ENCODE measurements around the gene TEP1. TPM values are rescaled to one million over a fixed set of nuclear protein-coding genes. Genes with fewer than 3 reads are reported as not detected.

TEP1 gene
- total and polyA plus RNA-seq, 12 donors, result 8.7 to 59.8 (median 30.8) TPM

GRCh38 chr14:20458031-20458789 lies 44.9 kb upstream of the TEP1 start:
- Histone ChIP-seq H3K36me3 (replicated peaks in 1 of 2) (peaks cover 0 to 32% of the 10 kb centered on the region in 2 donors), H3K4me1 (replicated peaks in 1 of 2) (peaks cover 25 to 43% of the 10 kb centered on the region in 2 donors), H3K4me3 (no peak overlapping the region), H3K27me3 (no peaks in the 10 kb centered on the region), H3K9me3 (replicated peaks in 1 of 3) (no peaks in the 10 kb centered on the region), H3K27ac (peak overlapping the region in 2 of 5 donors; percentile 13 to 55)
- 39 to 56% (median 52%) methylated on average over 7 to 8 of the region's 8 CpGs for WGBS, 4 donors
- DNase-seq, result no peak
- TF ChIP-seq, protein P1, sequence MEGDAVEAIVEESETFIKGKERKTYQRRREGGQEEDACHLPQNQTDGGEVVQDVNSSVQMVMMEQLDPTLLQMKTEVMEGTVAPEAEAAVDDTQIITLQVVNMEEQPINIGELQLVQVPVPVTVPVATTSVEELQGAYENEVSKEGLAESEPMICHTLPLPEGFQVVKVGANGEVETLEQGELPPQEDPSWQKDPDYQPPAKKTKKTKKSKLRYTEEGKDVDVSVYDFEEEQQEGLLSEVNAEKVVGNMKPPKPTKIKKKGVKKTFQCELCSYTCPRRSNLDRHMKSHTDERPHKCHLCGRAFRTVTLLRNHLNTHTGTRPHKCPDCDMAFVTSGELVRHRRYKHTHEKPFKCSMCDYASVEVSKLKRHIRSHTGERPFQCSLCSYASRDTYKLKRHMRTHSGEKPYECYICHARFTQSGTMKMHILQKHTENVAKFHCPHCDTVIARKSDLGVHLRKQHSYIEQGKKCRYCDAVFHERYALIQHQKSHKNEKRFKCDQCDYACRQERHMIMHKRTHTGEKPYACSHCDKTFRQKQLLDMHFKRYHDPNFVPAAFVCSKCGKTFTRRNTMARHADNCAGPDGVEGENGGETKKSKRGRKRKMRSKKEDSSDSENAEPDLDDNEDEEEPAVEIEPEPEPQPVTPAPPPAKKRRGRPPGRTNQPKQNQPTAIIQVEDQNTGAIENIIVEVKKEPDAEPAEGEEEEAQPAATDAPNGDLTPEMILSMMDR (IDR thresholded peaks at IDR 0.05), result no peak
- no peak for TF ChIP-seq POLR2A (IDR thresholded peaks at IDR 0.05)
- intact Hi-C loops (cut with DNase I), result no loop called here

- WGBS, 4 donors, result 69 to 89% (median 78%) methylated on average over 11 to 13 of the region's 13 CpGs
- H3K4me3 ChIP-seq, result no peak overlapping the region
- no peaks in the 10 kb centered on the region for H3K27me3 ChIP-seq
- intact Hi-C loops (cut with DNase I), result no loop called here
- peaks cover 25 to 44% of the 10 kb centered on the region in 2 donors for H3K4me1 ChIP-seq (replicated peaks in 1 of 2)
- H3K36me3 ChIP-seq (replicated peaks in 1 of 2), result peaks cover 0 to 37% of the 10 kb centered on the region in 2 donors
- peak overlapping the region in 1 of 5 donors; percentile 95 for H3K27ac ChIP-seq
- peak in 3 of 7 donors; percentile 22 to 39 (median 34) for DNase-seq
- no peak for TF ChIP-seq POLR2A (IDR thresholded peaks at IDR 0.05)
- TF ChIP-seq, protein P1 (IDR thresholded peaks at IDR 0.05), result no peak
- no peaks in the 10 kb centered on the region for H3K9me3 ChIP-seq (replicated peaks in 1 of 3)
Measured at GRCh38 chr14:20456971-20457370, 43.7 kb upstream of the TEP1 start.

DNA sequence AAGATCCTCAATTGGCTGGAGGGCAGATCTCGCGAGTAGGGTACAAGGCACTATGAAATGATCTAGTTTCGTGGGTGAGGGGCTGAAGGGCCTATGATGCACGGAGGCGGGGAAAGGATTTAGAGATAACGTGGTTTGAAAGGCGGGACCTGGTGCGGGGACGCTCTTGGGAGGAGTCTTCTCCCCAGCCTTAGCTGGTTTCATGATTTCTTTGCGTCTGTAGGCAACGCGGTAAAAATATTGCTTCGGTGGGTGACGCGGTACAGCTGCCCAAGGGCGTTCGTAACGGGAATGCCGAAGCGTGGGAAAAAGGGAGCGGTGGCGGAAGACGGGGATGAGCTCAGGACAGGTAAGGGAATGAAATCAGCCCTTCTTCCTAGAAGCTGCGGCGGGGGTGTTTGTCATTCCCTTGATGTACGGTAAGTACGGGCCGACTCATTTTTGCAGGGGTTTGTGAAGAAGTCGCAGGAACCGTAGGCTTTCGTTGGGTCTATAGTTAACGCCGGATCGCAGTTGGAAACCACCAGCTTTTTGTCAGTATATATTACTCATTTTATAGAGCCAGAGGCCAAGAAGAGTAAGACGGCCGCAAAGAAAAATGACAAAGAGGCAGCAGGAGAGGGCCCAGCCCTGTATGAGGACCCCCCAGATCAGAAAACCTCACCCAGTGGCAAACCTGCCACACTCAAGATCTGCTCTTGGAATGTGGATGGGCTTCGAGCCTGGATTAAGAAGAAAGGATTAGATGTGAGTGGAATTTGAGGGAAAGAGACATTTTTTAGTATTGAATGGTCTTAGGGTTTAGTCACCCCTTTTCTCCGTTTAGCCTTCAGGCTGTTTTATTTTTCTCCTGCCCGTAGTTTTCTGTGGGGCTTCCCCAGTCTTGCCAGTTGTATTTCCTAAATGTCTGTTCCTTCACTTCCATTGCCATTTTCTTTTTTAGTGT lies 42.3 kb upstream of the TEP1 start:
- DNase-seq, result peak in 4 of 7 donors; percentile 82 to 87 (median 86)
- Histone ChIP-seq H3K27me3 (no peaks in the 10 kb centered on the region), H3K36me3 (replicated peaks in 1 of 2) (peaks cover 0 to 50% of the 10 kb centered on the region in 2 donors), H3K9me3 (replicated peaks in 1 of 3) (no peaks in the 10 kb centered on the region), H3K4me1 (replicated peaks in 1 of 2) (peaks cover 23 to 43% of the 10 kb centered on the region in 2 donors), H3K27ac (peak overlapping the region; percentile 87 to 95 (median 94)), H3K4me3 (peak overlapping the region in 3 of 4 donors; percentile 67 to 75 (median 67))
- TF ChIP-seq, protein P1 (IDR thresholded peaks at IDR 0.05), result peak in 1 of 6 experiments; percentile 2
- TF ChIP-seq POLR2A (IDR thresholded peaks at IDR 0.05), result no peak
- intact Hi-C loops (cut with DNase I), result no loop called here
- 0 to 1% (median 1%) methylated on average over 38 to 39 of the region's 39 CpGs for WGBS, 4 donors
